Neural progenitor cell (in vitro differentiated cells): ENCODE data around the gene BPIFB6. TPM values are rescaled to one million over a fixed set of nuclear protein-coding genes. Genes with fewer than 3 reads are reported as not detected.

ENCODE experiments used
- DNase-seq: peaks from one replicate; pipeline ENCODE4 v3.0.0-alpha.2; 2016; ENCODE audit warnings: low spot score
- H2AFZ ChIP-seq: fragments of 200-600 bp; sonication (generic); replicated peaks from 2 replicates; pipeline ENCODE4 v1.6.1; 2016; ENCODE audit warnings: antibody characterized with exemption
- H3F3A ChIP-seq: fragments of 200-600 bp; sonication (generic); 2 replicates; pipeline ENCODE4 v1.6.1; 2016; ENCODE audit warnings: antibody characterized with exemption, low read depth
- H3K27ac ChIP-seq: fragments of 200-600 bp; sonication (generic); 2 replicates; pipeline ENCODE4 v1.5.1; 2016; ENCODE audit warnings: mild to moderate bottlenecking
- H3K27me3 ChIP-seq: fragments of 200-600 bp; sonication (generic); 2 replicates; pipeline ENCODE4 v1.6.1; 2016; ENCODE audit warnings: mild to moderate bottlenecking, moderate library complexity
- H3K36me3 ChIP-seq: fragments of 200-600 bp; sonication (generic); 2 replicates; pipeline ENCODE4 v1.5.1; 2016
- H3K4me1 ChIP-seq: fragments of 200-600 bp; sonication (generic); 2 replicates; pipeline ENCODE4 v1.6.1; 2016; ENCODE audit warnings: mixed run types
- H3K4me2 ChIP-seq: fragments of 200-600 bp; sonication (generic); 2 replicates; pipeline ENCODE4 v1.6.1; 2016
- H3K4me3 ChIP-seq: fragments of 200-600 bp; sonication (generic); 2 replicates; pipeline ENCODE4 v1.5.1; 2016
- H3K79me2 ChIP-seq: fragments of 200-600 bp; sonication (generic); 2 replicates; pipeline ENCODE4 v1.6.1; 2016; ENCODE audit warnings: low read depth
- H3K9ac ChIP-seq: fragments of 200-600 bp; sonication (generic); 2 replicates; pipeline ENCODE4 v1.6.1; 2016
- H3K9me3 ChIP-seq: fragments of 200-600 bp; sonication (generic); 2 replicates; pipeline ENCODE4 v1.5.1; 2016; ENCODE audit warnings: low read depth
- H4K20me1 ChIP-seq: fragments of 200-600 bp; sonication (generic); 2 replicates; pipeline ENCODE4 v1.6.1; 2016; ENCODE audit warnings: low read depth
- H3K27ac Mint-ChIP-seq: 3 replicates; pipeline ENCODE4 v1.8.0; 2021; ENCODE audit warnings: mixed read lengths
- H3K27me3 Mint-ChIP-seq: 2 replicates; pipeline ENCODE4 v1.8.0; 2022; ENCODE audit warnings: low read depth, mild to moderate bottlenecking, inconsistent platforms, moderate library complexity, mixed read lengths; ENCODE audit not compliant: insufficient read depth
- H3K36me3 Mint-ChIP-seq: 3 replicates; pipeline ENCODE4 v1.8.0; 2021; ENCODE audit warnings: mixed read lengths
- H3K4me1 Mint-ChIP-seq: 3 replicates; pipeline ENCODE4 v1.8.0; 2021; ENCODE audit warnings: mixed read lengths
- H3K4me3 Mint-ChIP-seq: 3 replicates; pipeline ENCODE4 v1.8.0; 2021; ENCODE audit warnings: mild to moderate bottlenecking, moderate library complexity, mixed read lengths
- H3K9me3 Mint-ChIP-seq: 3 replicates; pipeline ENCODE4 v1.8.0; 2020; ENCODE audit warnings: mixed read lengths
- EZH2 ChIP-seq: fragments of 200-600 bp; sonication (generic); IDR thresholded peaks from 2 replicates; pipeline ENCODE4 v1.6.1; 2017; ENCODE audit warnings: antibody characterized with exemption, mild to moderate bottlenecking, moderate library complexity
- EZH2phosphoT487 ChIP-seq: fragments of 200-600 bp; sonication (generic); IDR thresholded peaks from 2 replicates; pipeline ENCODE4 v1.6.1; 2017; ENCODE audit warnings: antibody characterized with exemption
- total RNA-seq: library from RNA; depleted of rRNA; stranded (reverse); fragments of >200 nt; gene quantifications from 2 replicates; pipeline ENCODE4 v1.2.3, GENCODE V29; 2015; ENCODE audit warnings: low replicate concordance
- TF ChIP-seq, protein P1 (sequence below): fragments of 200-600 bp; sonication (generic); IDR thresholded peaks from 2 replicates; pipeline ENCODE4 v1.5.1; 2017; ENCODE audit warnings: antibody characterized with exemption, mild to moderate bottlenecking

The BPIFB6 gene
- total RNA-seq, 1 donor from 2014 or later: not detected

- H3K4me3 Mint-ChIP-seq: no peak overlapping the region
- H3K36me3 Mint-ChIP-seq: no peaks in the 10 kb centered on the region
- H3K27ac Mint-ChIP-seq: no peak overlapping the region
- Histone ChIP-seq H3K9me3 (no peaks in the 10 kb centered on the region), H3K79me2 (no peaks in the 10 kb centered on the region), H3K4me3 (no peak overlapping the region), H2AFZ (no peak overlapping the region), H3K27ac (no peak overlapping the region), H3K36me3 (no peaks in the 10 kb centered on the region), H3F3A (no peaks in the 10 kb centered on the region), H3K27me3 (peaks cover 24% of the 10 kb centered on the region), H4K20me1 (no peaks in the 10 kb centered on the region), H3K9ac (no peak overlapping the region), H3K4me2 (no peak overlapping the region), H3K4me1 (no peaks in the 10 kb centered on the region)
- no peaks in the 10 kb centered on the region for H3K4me1 Mint-ChIP-seq
- peaks cover 9% of the 10 kb centered on the region for H3K27me3 Mint-ChIP-seq
- DNase-seq: no peak
- TF ChIP-seq EZH2: no peak
- H3K9me3 Mint-ChIP-seq: no peaks in the 10 kb centered on the region
Measured at GRCh38 chr20:33024609-33025317, 6.7 kb upstream of the BPIFB6 start.

- Histone ChIP-seq H3K4me2 (no peak overlapping the region), H3K36me3 (no peaks in the 10 kb centered on the region), H3K4me1 (no peaks in the 10 kb centered on the region), H4K20me1 (no peaks in the 10 kb centered on the region), H3K9me3 (no peaks in the 10 kb centered on the region), H3K27ac (no peak overlapping the region), H2AFZ (no peak overlapping the region), H3F3A (no peaks in the 10 kb centered on the region), H3K4me3 (no peak overlapping the region), H3K9ac (no peak overlapping the region), H3K27me3 (peaks cover 24% of the 10 kb centered on the region), H3K79me2 (no peaks in the 10 kb centered on the region)
- TF ChIP-seq EZH2phosphoT487: no peak
- TF ChIP-seq EZH2: no peak
- TF ChIP-seq, protein P1, sequence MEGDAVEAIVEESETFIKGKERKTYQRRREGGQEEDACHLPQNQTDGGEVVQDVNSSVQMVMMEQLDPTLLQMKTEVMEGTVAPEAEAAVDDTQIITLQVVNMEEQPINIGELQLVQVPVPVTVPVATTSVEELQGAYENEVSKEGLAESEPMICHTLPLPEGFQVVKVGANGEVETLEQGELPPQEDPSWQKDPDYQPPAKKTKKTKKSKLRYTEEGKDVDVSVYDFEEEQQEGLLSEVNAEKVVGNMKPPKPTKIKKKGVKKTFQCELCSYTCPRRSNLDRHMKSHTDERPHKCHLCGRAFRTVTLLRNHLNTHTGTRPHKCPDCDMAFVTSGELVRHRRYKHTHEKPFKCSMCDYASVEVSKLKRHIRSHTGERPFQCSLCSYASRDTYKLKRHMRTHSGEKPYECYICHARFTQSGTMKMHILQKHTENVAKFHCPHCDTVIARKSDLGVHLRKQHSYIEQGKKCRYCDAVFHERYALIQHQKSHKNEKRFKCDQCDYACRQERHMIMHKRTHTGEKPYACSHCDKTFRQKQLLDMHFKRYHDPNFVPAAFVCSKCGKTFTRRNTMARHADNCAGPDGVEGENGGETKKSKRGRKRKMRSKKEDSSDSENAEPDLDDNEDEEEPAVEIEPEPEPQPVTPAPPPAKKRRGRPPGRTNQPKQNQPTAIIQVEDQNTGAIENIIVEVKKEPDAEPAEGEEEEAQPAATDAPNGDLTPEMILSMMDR: no peak
- H3K9me3 Mint-ChIP-seq: no peaks in the 10 kb centered on the region
- H3K4me1 Mint-ChIP-seq: no peaks in the 10 kb centered on the region
- no peak for DNase-seq
- no peak overlapping the region for H3K27ac Mint-ChIP-seq
- no peak overlapping the region for H3K4me3 Mint-ChIP-seq
- peaks cover 8% of the 10 kb centered on the region for H3K27me3 Mint-ChIP-seq
- no peaks in the 10 kb centered on the region for H3K36me3 Mint-ChIP-seq
Measured at GRCh38 chr20:33025318-33025876, 6.1 kb upstream of the BPIFB6 start.

DNA sequence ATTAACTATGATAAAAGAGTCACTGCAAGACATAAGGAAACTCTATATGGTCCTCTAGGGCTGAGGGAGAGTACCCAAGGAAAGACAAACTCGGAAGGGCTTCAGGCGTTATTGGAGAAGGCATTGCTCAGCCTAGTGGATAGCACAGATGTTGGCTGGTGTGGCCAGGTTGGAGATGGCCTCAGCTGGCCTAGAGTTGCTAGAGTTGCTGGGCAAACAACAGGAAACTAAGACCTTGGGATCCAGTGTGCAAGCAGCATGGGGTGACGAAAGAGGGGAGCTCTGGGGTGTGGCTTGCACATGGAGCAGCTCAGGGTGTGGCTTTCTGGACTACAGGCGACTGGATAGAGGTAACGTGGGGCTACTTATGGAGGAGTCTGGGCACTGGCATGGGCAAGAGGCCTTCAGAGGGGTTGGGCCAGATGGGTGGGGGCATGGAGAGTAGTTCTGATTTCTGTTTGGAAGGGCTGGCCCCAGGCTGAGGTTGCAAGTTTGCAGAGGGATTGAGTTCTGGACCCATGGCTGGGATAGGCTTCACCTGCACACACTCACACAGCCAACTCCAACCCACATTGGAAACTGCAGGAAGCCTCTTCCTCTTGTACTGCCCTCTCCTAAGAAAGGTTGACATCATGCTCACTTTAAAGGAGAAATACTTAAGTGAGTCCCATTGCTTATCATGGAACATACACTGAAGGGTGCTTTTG is 5.2 kb upstream of the BPIFB6 start:
- Histone ChIP-seq H3K9ac (no peak overlapping the region), H3K9me3 (no peaks in the 10 kb centered on the region), H3K79me2 (no peaks in the 10 kb centered on the region), H3K36me3 (no peaks in the 10 kb centered on the region), H3K4me3 (no peak overlapping the region), H3K4me1 (no peaks in the 10 kb centered on the region), H4K20me1 (no peaks in the 10 kb centered on the region), H3K27ac (no peak overlapping the region), H3K4me2 (no peak overlapping the region), H3K27me3 (peaks cover 24% of the 10 kb centered on the region), H2AFZ (no peak overlapping the region), H3F3A (no peaks in the 10 kb centered on the region)
- Mint-ChIP-seq H3K9me3 (no peaks in the 10 kb centered on the region), H3K36me3 (no peaks in the 10 kb centered on the region), H3K27me3 (peaks cover 7% of the 10 kb centered on the region), H3K27ac (no peak overlapping the region), H3K4me3 (no peak overlapping the region), H3K4me1 (no peaks in the 10 kb centered on the region)
- no peak for TF ChIP-seq EZH2phosphoT487
- TF ChIP-seq, protein P1: no peak
- TF ChIP-seq EZH2: no peak
- no peak for DNase-seq
